ENCODE measurements around the gene C16orf92. TPM values are rescaled to one million over a fixed set of nuclear protein-coding genes. Genes with fewer than 3 reads are reported as not detected.

C16orf92 gene
- total and polyA plus RNA-seq, 2 of the 13 experiments (the other 11 are each of a cell fraction or from before 2014, with no cell fraction given): not detected

GRCh38 chr16:30067584-30067916, 44.6 kb downstream of the C16orf92 start:
- Histone ChIP-seq H3K27me3 (ENCODE audit: control insufficient read depth in 1 of 2, insufficient read depth in 2 of 2, low read length in 2 of 2) (peaks cover 0 to 2% of the 10 kb centered on the region in 2 experiments; a peak in 1 of 5 replicates), H4K20me1 (ENCODE audit: insufficient read depth, low read length) (peaks cover 68% of the 10 kb centered on the region), H3K4me1 (ENCODE audit: insufficient read depth, low read length) (peaks cover 66% of the 10 kb centered on the region), H3K27ac (ENCODE audit: extremely low read length, insufficient read depth, low read length) (no peak overlapping the region), H3K79me2 (ENCODE audit: insufficient read depth, low read length) (peaks cover 59% of the 10 kb centered on the region), H3K36me3 (replicated peaks in 1 of 2; ENCODE audit: control insufficient read depth in 1 of 2, insufficient read depth in 2 of 2, low read length in 2 of 2) (peaks cover 35 to 57% of the 10 kb centered on the region in 2 experiments), H3K9me3 (ENCODE audit: low read length) (no peaks in the 10 kb centered on the region), H3K4me3 (replicated peaks in 1 of 3; ENCODE audit: insufficient read depth in 1 of 3, low read depth in 2 of 3, low read length in 3 of 3) (peak overlapping the region; percentile 92 to 100 (median 95)), H3K4me2 (ENCODE audit: low read depth, low read length) (peak overlapping the region; percentile 99), H3K9ac (ENCODE audit: insufficient read depth, low read depth, low read length) (peak overlapping the region; percentile 90), H2AFZ (ENCODE audit: low read length) (no peak overlapping the region)
- no TSS peak for BruUV-seq (replicated peaks)
- no peak for ATAC-seq
- intact Hi-C loops (cut with micrococcal nuclease; ENCODE audit: unreplicated experiment): loop anchor here (5.0 kb wide), 1 partner anchor 680 kb away; the partner anchor contains the start of gene PHKG2
- POLR2A ChIA-PET: interaction anchor here (3.4 to 9.1 kb wide), 2 partner anchors 8 to 23 kb away, joined by 100 to 120 read pairs; partner anchors contain the start of genes PPP4C and TBX6
- no peak for FAIRE-seq
- CTCF ChIA-PET (ENCODE audit: low intra/inter-chr PET ratio, low total read pairs): no interaction called here
- 85% methylated on average over 6 of the region's 6 CpGs for WGBS (ENCODE audit: low lambda C conversion rate)
- in situ Hi-C loops (cut with HindIII; ENCODE audit: extremely low pct_ligation_motif_present, low pct_unique_long_range_greater_than_20kb): no loop called here
- DNase-seq (ENCODE audit: low spot score): no peak
- TF ChIP-seq ZNF644 (CRISPR knock-in tag; IDR thresholded peaks at IDR 0.05; ENCODE audit: low read depth): no peak
- no peak for TF ChIP-seq CCDC6 (CRISPR knock-in tag; IDR thresholded peaks at IDR 0.05)
- no peak for TF ChIP-seq DRAP1 (CRISPR knock-in tag; IDR thresholded peaks at IDR 0.05)
- TF ChIP-seq SATB2 (CRISPR knock-in tag; IDR thresholded peaks at IDR 0.05): no peak
- TF ChIP-seq ZBTB38 (CRISPR knock-in tag; IDR thresholded peaks at IDR 0.05): no peak; the same call in 1 of the 2 replicates
- TF ChIP-seq THAP8 (CRISPR knock-in tag; IDR thresholded peaks at IDR 0.05; ENCODE audit: borderline replicate concordance): no peak
- no peak for TF ChIP-seq TCF12 (IDR thresholded peaks at IDR 0.05)
- no peak for TF ChIP-seq TCF12 (CRISPR knock-in tag; IDR thresholded peaks at IDR 0.05)
- no peak for TF ChIP-seq RFX1 (IDR thresholded peaks at IDR 0.05)
- no peak for TF ChIP-seq SOX13 (IDR thresholded peaks at IDR 0.05)
- no peak for TF ChIP-seq SOX13 (CRISPR knock-in tag; conservative IDR thresholded peaks at IDR 0.05 in 1 of 2, IDR thresholded peaks at IDR 0.05 in 1 of 2)
- TF ChIP-seq SRSF1 (optimal IDR thresholded peaks at IDR 0.05; ENCODE audit: low read depth, low read length): no peak
- no peak for TF ChIP-seq ZBTB21 (CRISPR knock-in tag; IDR thresholded peaks at IDR 0.05)
- TF ChIP-seq ZNF10 (CRISPR knock-in tag; IDR thresholded peaks at IDR 0.05; ENCODE audit: borderline replicate concordance, low read depth): no peak
- no peak for TF ChIP-seq TCF7L2 (IDR thresholded peaks at IDR 0.05; ENCODE audit: low read depth, low read length)
- TF ChIP-seq ZNF354B (CRISPR knock-in tag; IDR thresholded peaks at IDR 0.05): 0 out of 2 replicates have a peak, but pooled peaks have one; percentile 62
- no peak for TF ChIP-seq CHCHD3 (CRISPR knock-in tag; IDR thresholded peaks at IDR 0.05)
- TF ChIP-seq TEF (CRISPR knock-in tag; IDR thresholded peaks at IDR 0.05): no peak
- no peak for TF ChIP-seq MIER3 (CRISPR knock-in tag; IDR thresholded peaks at IDR 0.05; ENCODE audit: borderline replicate concordance)
- no peak for TF ChIP-seq IKZF1 (IDR thresholded peaks at IDR 0.05)
- TF ChIP-seq ZNF331 (CRISPR knock-in tag; IDR thresholded peaks at IDR 0.05): no peak
- TF ChIP-seq PTBP1 (IDR thresholded peaks at IDR 0.05; ENCODE audit: low read depth, low read length, poor library complexity, severe bottlenecking): no peak
- TF ChIP-seq ZNF124 (CRISPR knock-in tag; IDR thresholded peaks at IDR 0.05): no peak
- TF ChIP-seq POLR2G (IDR thresholded peaks at IDR 0.05; ENCODE audit: low read depth, low read length): 0 out of 2 replicates have a peak, but pooled peaks have one; percentile 26
- no peak for TF ChIP-seq ZNF513 (CRISPR knock-in tag; conservative IDR thresholded peaks at IDR 0.05)
- TF ChIP-seq TAF15 (IDR thresholded peaks at IDR 0.05; ENCODE audit: low read depth, low read length, poor library complexity, severe bottlenecking): no peak
